Activated naive CD4-positive, alpha-beta T cell (primary cell): ENCODE data around the gene ATP6V0D1.

ENCODE experiments used
- DNase-seq, 4 experiments: peaks; one replicate each; lab custom pipeline; 2025; lab: John Stamatoyannopoulos, UW

The ATP6V0D1 gene

DNA sequence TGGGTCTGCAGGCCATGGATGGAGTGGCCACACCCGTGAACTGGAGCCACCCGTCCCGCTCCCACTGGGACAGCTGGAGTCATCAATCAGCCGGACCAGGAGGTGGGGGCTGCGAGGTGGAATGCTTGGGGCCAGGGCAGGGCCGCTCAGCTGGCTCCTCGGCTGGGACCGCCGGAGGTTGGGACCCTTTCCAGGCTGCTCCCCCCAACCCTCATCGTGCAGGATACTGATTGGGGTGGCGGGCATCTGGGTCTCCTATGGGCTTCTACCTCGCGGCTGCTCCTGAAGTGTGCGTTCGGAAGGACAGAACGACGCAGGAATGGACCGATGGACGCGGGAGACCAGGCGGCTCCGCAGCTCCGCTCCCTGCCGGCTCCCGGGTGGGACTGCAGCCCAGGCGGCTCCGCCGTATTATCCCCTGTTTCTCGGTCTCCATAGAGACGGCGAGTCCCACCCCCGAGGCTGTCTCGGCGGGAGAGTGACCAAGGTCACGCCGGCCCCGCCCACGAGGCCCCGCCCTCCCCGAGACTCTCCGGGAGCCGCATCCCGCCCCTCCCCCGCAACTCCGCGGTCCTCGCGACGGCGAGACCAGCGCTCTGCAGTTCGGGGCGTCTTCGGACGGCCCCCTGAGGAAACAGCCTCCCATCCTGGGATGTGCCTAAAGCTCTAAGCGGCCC is 87.7 kb downstream of the ATP6V0D1 start, which contains the start of gene TPPP3:
Gene TPPP3 (minus strand): TSS at position 388 of the 677 bp plus-strand sequence. CDS start 2,387 bp downstream, outside the sequence.
- DNase-seq: no peak

DNA sequence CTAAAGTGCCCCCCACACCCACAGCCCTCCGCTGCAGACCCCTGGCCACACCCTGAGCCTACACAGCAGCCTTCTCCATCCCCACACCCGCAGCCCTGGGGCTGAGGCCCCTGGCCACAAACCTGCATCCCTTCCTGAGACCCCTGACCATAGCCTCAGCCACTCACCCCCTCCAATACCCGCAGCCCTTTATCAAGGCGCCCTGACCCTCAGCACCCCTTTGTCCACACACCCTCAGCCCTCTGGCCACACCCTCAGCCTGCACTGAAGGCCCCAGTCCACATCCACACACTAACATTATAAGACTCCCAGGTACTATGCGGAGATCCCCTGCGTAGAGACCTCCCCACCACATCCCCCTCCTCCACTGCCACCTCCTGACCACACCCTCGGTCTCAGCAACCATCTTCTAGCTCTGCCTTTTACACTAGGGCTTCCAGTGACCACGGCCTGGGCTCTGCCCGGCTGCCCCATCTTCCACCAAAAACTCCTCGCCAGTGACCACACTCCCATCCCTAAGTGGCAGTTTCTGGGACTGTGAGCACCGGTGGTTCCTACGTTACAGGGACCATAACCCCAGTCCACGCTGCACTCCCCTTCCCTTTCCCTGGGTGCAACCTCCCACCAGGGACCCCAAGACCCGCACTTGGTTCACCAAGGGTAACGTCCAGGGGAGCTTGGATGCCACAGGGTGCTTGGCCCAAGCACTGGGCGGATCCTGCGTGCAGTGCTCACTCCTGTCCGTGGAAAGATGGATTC is 88.5 kb downstream of the ATP6V0D1 start:
- no peak for DNase-seq

DNA sequence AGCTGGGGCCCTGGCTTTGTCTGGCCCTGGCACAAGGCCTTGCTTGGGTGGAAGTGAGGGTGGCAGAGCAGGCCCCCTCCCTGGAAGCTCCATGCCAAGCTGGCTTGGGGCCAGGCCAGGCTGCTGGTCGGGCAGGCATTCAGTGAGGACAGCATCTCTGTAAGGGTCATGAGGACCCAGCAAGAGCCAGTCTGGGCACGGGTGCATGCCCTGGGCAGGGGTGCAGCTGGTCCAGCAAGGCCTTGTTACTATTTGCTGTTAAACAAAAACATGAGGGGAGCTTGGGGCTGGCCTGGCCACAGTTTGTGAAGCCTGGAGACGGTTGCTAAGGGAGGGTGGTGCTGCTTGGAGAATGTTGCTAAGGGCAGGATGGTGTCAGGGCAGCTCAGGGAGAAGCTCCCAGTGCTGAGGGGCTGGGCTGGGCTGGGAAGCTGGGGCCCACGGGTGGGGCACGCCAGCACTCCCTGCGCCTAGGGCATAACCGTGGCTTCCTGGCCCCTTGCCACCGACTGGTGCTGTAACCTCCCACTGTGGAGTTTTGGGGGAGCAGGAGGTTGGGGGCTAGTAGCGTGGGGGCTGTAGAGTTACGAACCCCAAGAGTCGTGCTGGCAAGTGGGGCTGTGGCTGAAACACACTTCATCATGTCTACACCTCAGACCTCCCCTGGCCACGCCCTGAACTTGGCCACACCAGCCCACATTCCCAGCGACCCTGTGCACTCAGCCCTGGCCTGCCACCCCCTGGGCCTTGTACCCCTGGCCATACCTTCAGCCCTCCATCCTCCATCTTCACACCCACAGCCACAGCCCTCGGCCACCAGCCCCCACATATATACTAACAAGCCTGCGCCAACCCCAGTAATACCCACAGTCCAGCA is 89.3 kb downstream of the ATP6V0D1 start:
- DNase-seq: no peak

DNA sequence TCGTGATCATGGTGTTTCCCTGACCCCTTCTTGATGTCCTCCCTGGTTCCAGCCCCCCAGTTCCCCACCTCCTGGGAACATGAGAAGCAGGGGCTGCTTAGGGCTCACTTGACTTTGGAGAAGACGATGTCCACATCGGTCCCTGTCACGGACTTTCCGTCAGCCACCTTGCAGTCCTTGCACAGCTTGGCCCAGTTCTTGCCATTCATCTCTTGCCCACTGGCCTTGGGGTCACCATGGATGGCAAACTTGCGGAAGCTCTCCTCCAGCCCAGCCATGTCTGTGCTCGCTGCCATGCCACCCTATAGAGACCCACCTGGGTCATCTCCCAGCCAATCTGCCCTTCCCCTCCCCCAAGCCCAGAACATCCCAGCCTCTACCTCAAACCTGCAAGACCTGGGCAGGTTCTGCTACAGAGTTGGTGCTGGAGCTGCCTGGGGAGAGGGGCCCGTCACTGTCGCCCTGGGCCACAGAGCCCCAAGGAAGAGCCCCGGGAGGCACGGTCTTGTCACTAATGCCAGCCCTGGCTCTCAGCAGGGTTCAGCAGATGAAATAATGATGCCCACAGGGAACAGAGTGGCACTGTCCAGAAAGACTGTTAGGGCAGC is 90.0 kb downstream of the ATP6V0D1 start:
- no peak for DNase-seq

DNA sequence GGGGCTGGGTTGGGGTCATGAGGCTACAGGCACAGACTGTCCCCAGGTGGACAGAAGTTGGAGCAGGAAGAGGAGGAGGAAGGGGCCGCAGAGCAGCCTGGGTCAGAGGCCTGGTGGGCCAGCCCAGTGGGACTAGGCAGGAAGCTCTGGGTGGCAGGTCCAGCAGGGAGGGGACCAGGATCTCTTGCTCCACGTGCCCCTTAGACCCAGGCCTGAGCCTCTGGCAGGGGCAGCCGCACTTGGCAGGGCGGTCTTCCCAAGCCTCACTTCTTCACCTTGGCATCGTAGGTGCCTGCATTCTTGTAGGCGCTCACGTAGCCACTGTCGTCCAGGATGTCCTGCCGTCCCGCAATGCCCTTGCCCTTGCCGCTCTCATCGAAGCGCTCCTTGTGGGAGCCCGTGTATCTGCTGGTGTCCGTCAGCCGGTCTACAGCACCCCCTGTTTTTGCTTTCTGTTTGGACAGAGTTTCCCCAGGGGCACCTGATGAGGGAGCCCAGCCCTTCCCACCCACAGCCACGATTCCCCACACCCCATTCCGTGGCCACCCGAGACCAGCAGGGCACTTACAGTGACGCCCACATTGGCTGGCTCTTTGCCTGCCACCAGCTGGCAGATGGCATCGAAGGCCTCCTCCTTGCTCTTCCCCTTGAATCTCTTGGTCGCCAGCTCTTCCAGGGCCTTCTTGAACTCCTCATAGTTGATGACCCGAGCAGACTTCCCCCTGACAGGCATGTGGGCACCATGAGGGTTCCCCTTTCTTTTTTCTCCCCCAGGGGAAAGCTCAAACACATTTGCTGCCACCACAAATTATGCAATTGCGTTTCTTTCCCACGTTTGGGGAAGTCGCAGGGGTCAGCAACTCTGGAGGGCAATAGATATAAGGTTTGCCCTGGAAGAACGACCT is 90.8 kb downstream of the ATP6V0D1 start:
- no peak for DNase-seq

DNA sequence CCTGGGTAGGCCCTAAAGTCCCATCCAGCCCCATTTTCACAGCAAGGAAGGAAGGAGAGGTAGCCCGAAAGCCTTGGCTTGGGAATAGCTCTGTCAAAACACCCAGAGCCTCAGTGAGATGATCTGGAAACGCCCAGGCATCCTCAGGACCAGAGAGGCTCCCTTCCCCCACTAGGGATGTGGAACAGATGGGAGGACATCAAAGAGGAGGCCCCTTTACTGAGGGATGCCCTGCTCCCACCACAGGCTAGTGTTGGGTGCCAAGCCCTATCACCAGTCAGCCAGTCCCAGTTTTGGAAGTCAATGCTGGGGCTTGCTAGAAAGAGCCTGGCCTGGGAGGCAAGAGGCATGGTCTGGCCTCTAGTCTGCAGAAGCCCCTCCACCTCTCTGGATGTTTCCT is 92.4 kb downstream of the ATP6V0D1 start:
- no peak for DNase-seq

DNA sequence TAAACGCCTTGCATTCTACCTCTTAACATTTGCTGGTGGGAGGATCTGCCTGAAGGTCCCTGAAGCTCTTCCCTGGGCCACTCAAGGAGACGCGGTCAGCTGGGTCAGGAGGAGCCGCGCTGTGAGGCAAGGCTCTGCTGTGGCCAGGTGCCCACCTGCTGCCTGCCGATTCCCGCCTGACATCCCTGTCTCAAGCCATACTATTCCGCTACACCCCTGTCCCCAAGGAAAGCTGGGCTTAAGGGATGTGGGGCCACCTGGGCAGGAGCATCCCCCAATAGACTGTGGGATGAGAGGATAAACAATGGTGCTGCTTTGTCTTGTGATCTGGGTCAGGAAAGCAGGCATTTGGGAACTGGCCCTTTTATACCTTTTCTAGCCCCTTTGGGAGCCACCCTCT is 92.8 kb downstream of the ATP6V0D1 start:
- DNase-seq: no peak
